Endothelial cell of umbilical vein (primary cell): Measurements from ENCODE around the gene CSK. TPM values are rescaled to one million over a fixed set of nuclear protein-coding genes. Genes with fewer than 3 reads are reported as not detected.

Experiments
- BruUV-seq: library from RNA; stranded (reverse); fragments of 400-500 nt; replicated peaks from 2 replicates; lab custom pipeline; 2021; lab: Mats Ljungman, UMichigan
- CTCF ChIA-PET: fragments of 300-600, 350-600 bp; sonication (Branson Sonifier 250); formaldehyde crosslinking; loops from one replicate; lab custom pipeline; 2021; ENCODE audit warnings: antibody characterized with exemption, inconsistent platforms; lab: Charles Lee
- POLR2A ChIA-PET: fragments of 300-600, 350-600 bp; sonication (Branson Sonifier 250); formaldehyde crosslinking; loops from one replicate; lab custom pipeline; 2021; ENCODE audit warnings: antibody characterized with exemption, inconsistent platforms; lab: Charles Lee
- DNase-seq: peaks from one replicate; pipeline ENCODE4 v3.0.0-alpha.2; 2011; ENCODE audit warnings: low read depth, low spot score
- FAIRE-seq: peaks from 2 replicates; lab custom pipeline; 2011; peaks lifted over from hg19 to GRCh38; lab: Jason Lieb, UNC
- H2AFZ ChIP-seq: 2 replicates; pipeline ENCODE4 v1.6.0; 2012; ENCODE audit warnings: low read depth, low read length, control low read depth, inconsistent platforms
- H3K27ac ChIP-seq: 2 replicates; pipeline ENCODE4 v1.5.1; 2011; ENCODE audit warnings: low read depth, mild to moderate bottlenecking, control low read depth, low read length, moderate library complexity; ENCODE audit not compliant: insufficient read depth
- H3K27me3 ChIP-seq, 2 experiments: 2 replicates each; pipeline versions ENCODE4 v1.6.0 to v1.6.1; 2011; ENCODE audit warnings: low read length in 2 of 2, mixed read lengths in 1 of 2; ENCODE audit not compliant: control insufficient read depth in 2 of 2, insufficient read depth in 2 of 2
- H3K36me3 ChIP-seq, 2 experiments: 2 replicates in 1 of 2; 3 replicates in 1 of 2; pipeline ENCODE4 v1.5.1; 2011; ENCODE audit warnings: low read length in 2 of 2, mild to moderate bottlenecking in 1 of 2, moderate library complexity in 1 of 2; ENCODE audit not compliant: control insufficient read depth in 2 of 2, insufficient read depth in 2 of 2; ENCODE audit errors: extremely low read depth in 1 of 2
- H3K4me1 ChIP-seq: 3 replicates; pipeline ENCODE4 v1.5.1; 2011; ENCODE audit warnings: mild to moderate bottlenecking, low read length; ENCODE audit not compliant: control insufficient read depth, insufficient read depth; ENCODE audit errors: extremely low read depth
- H3K4me2 ChIP-seq: 2 replicates; pipeline ENCODE4 v1.6.1; 2011; ENCODE audit warnings: low read length, control low read depth, mixed read lengths; ENCODE audit not compliant: insufficient read depth
- H3K4me3 ChIP-seq, 3 experiments: fragments of 200-600 bp in 1 of 3; sonication (generic), shearing (Covaris generic) in 1 of 3; replicated peaks in 1 of 3; 2 replicates each; pipeline ENCODE4 v1.5.1; 2011 to 2016; ENCODE audit warnings: control low read depth in 3 of 3, low read length in 3 of 3, mild to moderate bottlenecking in 2 of 3, inconsistent platforms in 1 of 3, low read depth in 1 of 3, moderate library complexity in 1 of 3; ENCODE audit not compliant: insufficient read depth in 1 of 3
- H3K79me2 ChIP-seq: 2 replicates; pipeline ENCODE4 v1.6.0; 2012; ENCODE audit warnings: low read length, inconsistent platforms; ENCODE audit not compliant: control insufficient read depth, insufficient read depth
- H3K9ac ChIP-seq: replicated peaks from 2 replicates; pipeline ENCODE3; 2011; ENCODE audit warnings: low read length, control low read depth; ENCODE audit not compliant: insufficient read depth; ENCODE audit errors: extremely low read depth
- H3K9me1 ChIP-seq: replicated peaks from 3 replicates; pipeline ENCODE4 v1.6.0; 2011; ENCODE audit warnings: mild to moderate bottlenecking, low read length; ENCODE audit not compliant: control insufficient read depth, insufficient read depth; ENCODE audit errors: extremely low read depth
- H3K9me3 ChIP-seq: replicated peaks from 2 replicates; pipeline ENCODE4 v1.5.1; 2012; ENCODE audit warnings: low read length, inconsistent platforms; ENCODE audit not compliant: control insufficient read depth, insufficient read depth
- H4K20me1 ChIP-seq: replicated peaks from 2 replicates; pipeline ENCODE3; 2011; ENCODE audit warnings: mild to moderate bottlenecking, low read length; ENCODE audit not compliant: control insufficient read depth, insufficient read depth; ENCODE audit errors: extremely low read depth
- CTCF ChIP-seq, 2 donors: IDR thresholded peaks; 1 replicate in 1 of 2; 2 replicates in 1 of 2; pipeline ENCODE4 v1.5.1; 2011; ENCODE audit warnings: low read length in 2 of 2, mild to moderate bottlenecking in 2 of 2, moderate library complexity in 2 of 2, control low read depth in 1 of 2, inconsistent platforms in 1 of 2, low read depth in 1 of 2; ENCODE audit not compliant: insufficient read depth in 1 of 2; ENCODE audit errors: extremely low read depth in 1 of 2
- EZH2 ChIP-seq: IDR thresholded peaks from 2 replicates; pipeline ENCODE4 v1.6.1; 2012; ENCODE audit warnings: borderline replicate concordance, low read depth, mild to moderate bottlenecking, moderate library complexity, low read length, inconsistent platforms; ENCODE audit not compliant: severe bottlenecking
- FOS ChIP-seq: IDR thresholded peaks from 2 replicates; pipeline ENCODE4 v1.6.1; 2011; ENCODE audit warnings: mild to moderate bottlenecking, low read length, moderate library complexity, borderline replicate concordance; ENCODE audit not compliant: insufficient read depth
- GATA2 ChIP-seq: IDR thresholded peaks from 2 replicates; pipeline ENCODE4 v1.7.0; 2011; ENCODE audit warnings: low read depth, mild to moderate bottlenecking, moderate library complexity, mixed read lengths, low read length; ENCODE audit not compliant: insufficient read length, insufficient read depth
- JUN ChIP-seq: IDR thresholded peaks from 2 replicates; pipeline ENCODE4 v1.6.1; 2011; ENCODE audit warnings: borderline replicate concordance, low read depth; ENCODE audit not compliant: insufficient read length, insufficient read depth
- MAX ChIP-seq: IDR thresholded peaks from 2 replicates; pipeline ENCODE4 v1.6.1; 2011; ENCODE audit not compliant: insufficient read depth, insufficient read length
- MYC ChIP-seq: IDR thresholded peaks from one replicate; pipeline ENCODE4 v1.6.1; 2011; ENCODE audit warnings: mild to moderate bottlenecking, low read depth, low read length
- POLR2A ChIP-seq: IDR thresholded peaks from 2 replicates; pipeline ENCODE4 v1.6.1; 2012; ENCODE audit warnings: low read depth, mild to moderate bottlenecking, control low read depth, low read length
- POLR2AphosphoS5 ChIP-seq: IDR thresholded peaks from 2 replicates; pipeline ENCODE4 v1.6.1; 2012; ENCODE audit warnings: low read depth, mild to moderate bottlenecking, control low read depth, low read length, moderate library complexity; ENCODE audit not compliant: insufficient read depth
- dilution Hi-C: fragments of 300-500 bp; cut with MboI; formaldehyde crosslinking; loops from one replicate; pipeline ENCODE4 v1.15.0; 2019; ENCODE audit warnings: low sequenced_read_pairs; ENCODE audit not compliant: extremely low pct_ligation_motif_present
- intact Hi-C: fragments of 100-400 bp; cut with micrococcal nuclease; formaldehyde crosslinking; loops from one replicate; pipeline ENCODE4 v1.10.0; 2022
- polyA plus RNA-seq, 4 experiments: library from polyadenylated mRNA; depleted of rRNA in 3 of 4; stranded (reverse) in 3 of 4; unstranded in 1 of 4; fragments of >200 nt; gene quantifications; 2 replicates each; pipeline versions ENCODE4 v1.2.1 to v1.2.3, GENCODE V29; 2011 to 2012; ENCODE audit warnings: missing spikeins in 1 of 4
- total RNA-seq: library from RNA; stranded (reverse); gene quantifications from 2 replicates; pipeline ENCODE4 v1.2.3, GENCODE V29; 2021

Gene CSK
- total and polyA plus RNA-seq, 2 donors (not counting 3 experiments of a cell fraction or from before 2014, with no cell fraction given): 41.2 to 104 TPM

- H3K9me1 ChIP-seq: no peaks in the 10 kb centered on the region
- POLR2A ChIA-PET: no interaction called here
- peaks cover 14 to 17% of the 10 kb centered on the region in 2 experiments for H3K27me3 ChIP-seq
- no peak overlapping the region for H2AFZ ChIP-seq
- no peaks in the 10 kb centered on the region for H4K20me1 ChIP-seq
- no peak overlapping the region for H3K4me2 ChIP-seq
- H3K27ac ChIP-seq: no peak overlapping the region
- H3K9ac ChIP-seq: no peak overlapping the region
- intact Hi-C loops: no loop called here
- dilution Hi-C loops: no loop called here
- FAIRE-seq: no peak
- H3K36me3 ChIP-seq: no peaks in the 10 kb centered on the region
- H3K9me3 ChIP-seq: no peaks in the 10 kb centered on the region
- no peaks in the 10 kb centered on the region for H3K79me2 ChIP-seq
- no peak for DNase-seq
- no peaks in the 10 kb centered on the region for H3K4me1 ChIP-seq
- BruUV-seq: no TSS peak
- CTCF ChIA-PET: interaction anchor here (1.1 to 3.6 kb wide), 5 partner anchors 9 to 74 kb away, joined by 3 to 19 read pairs (median 5); partner anchors contain the start of gene LMAN1L
- TF ChIP-seq GATA2 (no peak), CTCF (IDR thresholded peaks at IDR 0.05; ENCODE audit: extremely low read depth in 1 of 2, insufficient read depth in 1 of 2, low read depth in 1 of 2, low read length in 2 of 2) (no peak), POLR2AphosphoS5 (no peak), POLR2A (no peak), JUN (no peak), EZH2 (no peak), MAX (no peak), FOS (no peak), MYC (no peak)
- no peak overlapping the region for H3K4me3 ChIP-seq
Measured at GRCh38 chr15:74827614-74828013, 45.7 kb downstream of the CSK start.
